Stimulated activated memory B cell treated with anti-CD40 and anti-IgM and Interleukin-4, amounts not matched to agents 10 μg/mL and 1 μg/mL and 100 μg/mL, for 72 hours (primary cell): ENCODE data around the gene FETUB.
"Not testable (repeated sequence)": the region's sequence is repeated elsewhere in the genome, so short reads cannot be mapped to it uniquely, and the experiment has no call there.

Source experiments
- ATAC-seq: fragments of 150-1000 bp; cut with Tn5 transposase; 2 replicates; pipeline ENCODE4 v1.10.0; 2021
- H3K27ac Mint-ChIP-seq: one replicate; pipeline ENCODE4 v1.8.0; 2022; ENCODE audit warnings: mild to moderate bottlenecking, mixed read lengths
- H3K27me3 Mint-ChIP-seq: one replicate; pipeline ENCODE4 v1.8.0; 2022; ENCODE audit warnings: mixed read lengths
- H3K36me3 Mint-ChIP-seq: one replicate; pipeline ENCODE4 v1.8.0; 2022; ENCODE audit warnings: mixed read lengths
- H3K4me1 Mint-ChIP-seq: one replicate; pipeline ENCODE4 v1.8.0; 2022; ENCODE audit warnings: mixed read lengths
- H3K4me3 Mint-ChIP-seq: one replicate; pipeline ENCODE4 v1.8.0; 2022; ENCODE audit warnings: mild to moderate bottlenecking, moderate library complexity, mixed read lengths
- H3K9me3 Mint-ChIP-seq: one replicate; pipeline ENCODE4 v1.8.0; 2022; ENCODE audit warnings: mixed read lengths

FETUB gene

GRCh38 chr3:186620213-186621092 is 19.7 kb upstream of the FETUB start:
- Mint-ChIP-seq H3K27me3 (peaks cover 10% of the 10 kb centered on the region), H3K4me1 (peaks cover 9% of the 10 kb centered on the region), H3K27ac (no peak overlapping the region), H3K9me3 (no peaks in the 10 kb centered on the region), H3K36me3 (no peaks in the 10 kb centered on the region), H3K4me3 (no peak overlapping the region)
- no peak for ATAC-seq

- no peak for ATAC-seq
- no peak overlapping the region for H3K4me3 Mint-ChIP-seq
These were observed 18.1 kb upstream of the FETUB start for GRCh38 chr3:186621894-186622650.

GRCh38 chr3:186622651-186623310 is 17.4 kb upstream of the FETUB start:
- Mint-ChIP-seq H3K27me3 (peaks cover 10% of the 10 kb centered on the region), H3K27ac (no peak overlapping the region), H3K4me1 (no peaks in the 10 kb centered on the region), H3K4me3 (no peak overlapping the region), H3K9me3 (no peaks in the 10 kb centered on the region), H3K36me3 (no peaks in the 10 kb centered on the region)
- no peak for ATAC-seq

More at GRCh38 chr3:186621894-186622650, 18.1 kb upstream of the FETUB start:
- no peaks in the 10 kb centered on the region for H3K9me3 Mint-ChIP-seq
- no peaks in the 10 kb centered on the region for H3K36me3 Mint-ChIP-seq
- H3K27me3 Mint-ChIP-seq = peaks cover 10% of the 10 kb centered on the region
- no peak overlapping the region for H3K27ac Mint-ChIP-seq
- H3K4me1 Mint-ChIP-seq = peaks cover 5% of the 10 kb centered on the region

DNA sequence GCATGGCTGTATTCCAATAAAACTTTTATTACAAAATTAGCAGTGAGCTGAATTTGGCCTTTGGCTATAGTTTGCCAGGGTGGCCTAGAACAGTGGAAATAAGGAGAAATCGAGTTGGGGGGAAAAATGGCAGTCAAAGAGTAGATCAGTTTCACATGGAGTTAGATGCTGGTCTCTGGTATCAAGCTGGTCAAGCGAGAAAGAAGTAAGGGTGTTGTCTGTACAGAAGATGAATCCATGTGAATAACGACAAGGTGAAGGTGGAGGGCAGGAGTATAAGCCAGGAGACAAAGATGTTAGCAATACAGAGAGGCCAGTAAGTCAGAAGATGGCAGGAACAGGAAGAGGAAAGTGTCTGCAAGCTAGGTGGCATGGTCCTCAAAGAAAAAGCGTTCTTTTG is 15.6 kb upstream of the FETUB start:
- Mint-ChIP-seq H3K36me3 (no peaks in the 10 kb centered on the region), H3K27me3 (no peaks in the 10 kb centered on the region), H3K4me3 (no peak overlapping the region), H3K9me3 (no peaks in the 10 kb centered on the region), H3K27ac (no peak overlapping the region), H3K4me1 (no peaks in the 10 kb centered on the region)
- no peak for ATAC-seq

DNA sequence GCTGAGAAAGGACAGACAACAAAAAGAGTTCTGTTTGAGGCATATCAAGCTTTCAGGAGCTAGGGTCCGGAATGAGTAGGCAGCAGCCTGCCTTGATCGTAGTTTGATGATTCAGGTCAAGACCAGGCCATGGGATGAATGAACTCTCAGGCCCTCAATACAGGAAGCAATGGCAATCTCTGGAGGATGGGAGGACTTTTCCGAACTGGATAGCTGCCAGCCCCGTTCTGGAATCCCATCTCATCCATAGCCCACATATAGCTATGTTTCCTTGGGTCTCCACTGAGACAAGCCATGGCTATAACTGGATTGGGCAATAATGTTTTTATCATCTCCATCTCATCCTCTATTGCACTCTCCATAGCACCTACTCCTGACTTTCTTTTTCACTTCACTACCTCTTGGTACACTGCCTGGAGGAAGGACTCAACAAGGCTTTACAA is 14.6 kb upstream of the FETUB start:
- ATAC-seq = no peak
- no peaks in the 10 kb centered on the region for H3K9me3 Mint-ChIP-seq
- no peaks in the 10 kb centered on the region for H3K27me3 Mint-ChIP-seq
- H3K36me3 Mint-ChIP-seq = no peaks in the 10 kb centered on the region
- no peaks in the 10 kb centered on the region for H3K4me1 Mint-ChIP-seq
- no peak overlapping the region for H3K4me3 Mint-ChIP-seq
- H3K27ac Mint-ChIP-seq = no peak overlapping the region

DNA sequence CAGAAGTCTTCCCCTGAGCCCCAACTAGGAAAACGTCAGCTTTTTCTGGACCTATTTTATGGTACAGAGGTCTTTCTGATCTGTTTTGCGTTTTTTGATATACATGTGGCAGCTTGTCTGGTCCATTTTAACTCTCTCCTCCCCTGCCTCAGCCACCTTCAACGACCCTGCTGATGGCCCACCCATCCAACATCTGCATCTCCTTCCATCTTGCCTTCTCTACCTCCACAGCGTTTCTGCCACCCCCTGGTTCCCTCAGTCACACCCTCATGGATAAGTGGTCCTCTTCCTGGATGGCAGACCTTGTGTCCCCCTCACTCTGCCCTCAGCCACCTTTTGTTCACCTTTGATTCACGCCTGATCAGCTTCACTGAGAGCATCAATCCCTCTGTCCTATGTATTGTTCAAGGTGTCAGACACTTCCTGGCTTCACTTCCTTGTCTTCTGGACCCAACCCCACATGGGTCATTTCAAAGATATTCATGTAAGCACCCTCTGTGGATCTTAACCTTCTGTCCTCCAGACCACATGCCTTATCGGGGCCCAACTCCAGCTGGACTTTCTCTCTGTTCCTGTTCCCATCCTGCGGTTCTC is 13.8 kb upstream of the FETUB start:
- Mint-ChIP-seq H3K27me3 (no peaks in the 10 kb centered on the region), H3K9me3 (no peaks in the 10 kb centered on the region), H3K36me3 (no peaks in the 10 kb centered on the region), H3K27ac (no peak overlapping the region), H3K4me3 (no peak overlapping the region), H3K4me1 (no peaks in the 10 kb centered on the region)
- ATAC-seq = no peak

DNA sequence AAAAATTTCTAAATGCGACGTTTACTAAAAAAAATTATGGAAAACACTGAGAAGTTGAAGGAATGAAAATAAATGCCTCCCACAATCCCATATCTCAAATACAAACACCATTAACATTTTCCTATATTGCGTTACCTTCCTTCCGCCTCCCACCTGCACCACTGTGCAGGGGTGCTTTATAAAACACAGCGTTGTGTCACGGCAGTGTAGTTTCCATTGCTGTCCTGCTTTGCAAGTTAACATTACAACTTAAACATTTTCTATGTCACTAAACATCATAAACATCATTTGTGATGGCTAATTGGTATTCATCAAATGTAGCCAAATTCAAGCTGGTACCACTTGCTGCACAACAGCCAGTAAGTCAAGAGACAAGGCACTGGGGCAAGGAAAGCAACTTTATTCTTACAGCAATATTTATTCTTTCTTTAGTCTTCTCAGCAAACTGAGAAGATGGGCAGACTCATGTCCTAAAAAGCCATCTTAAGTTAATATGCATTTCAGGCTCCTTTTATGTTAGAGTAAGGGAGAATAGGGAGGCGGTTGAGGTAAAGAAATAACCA is 12.3 kb upstream of the FETUB start:
- no peaks in the 10 kb centered on the region for H3K36me3 Mint-ChIP-seq
- H3K27ac Mint-ChIP-seq = no peak overlapping the region
- no peak overlapping the region for H3K4me3 Mint-ChIP-seq

GRCh38 chr3:186628756-186629155 is 11.4 kb upstream of the FETUB start:
- Mint-ChIP-seq H3K4me1 (no peaks in the 10 kb centered on the region), H3K9me3 (no peaks in the 10 kb centered on the region), H3K27me3 (no peaks in the 10 kb centered on the region), H3K4me3 (no peak overlapping the region), H3K36me3 (no peaks in the 10 kb centered on the region), H3K27ac (no peak overlapping the region)
- no peak for ATAC-seq

More for the DNA sequence above, 12.3 kb upstream of the FETUB start:
- no peaks in the 10 kb centered on the region for H3K9me3 Mint-ChIP-seq
- no peaks in the 10 kb centered on the region for H3K4me1 Mint-ChIP-seq
- H3K27me3 Mint-ChIP-seq = no peaks in the 10 kb centered on the region
- no peak for ATAC-seq

- no peaks in the 10 kb centered on the region for H3K9me3 Mint-ChIP-seq
- H3K27me3 Mint-ChIP-seq = no peaks in the 10 kb centered on the region
- no peaks in the 10 kb centered on the region for H3K36me3 Mint-ChIP-seq
- no peak overlapping the region for H3K27ac Mint-ChIP-seq
- H3K4me1 Mint-ChIP-seq = no peaks in the 10 kb centered on the region
- no peak overlapping the region for H3K4me3 Mint-ChIP-seq
- no peak for ATAC-seq
These were observed 9.1 kb upstream of the FETUB start for GRCh38 chr3:186630950-186631641.

DNA sequence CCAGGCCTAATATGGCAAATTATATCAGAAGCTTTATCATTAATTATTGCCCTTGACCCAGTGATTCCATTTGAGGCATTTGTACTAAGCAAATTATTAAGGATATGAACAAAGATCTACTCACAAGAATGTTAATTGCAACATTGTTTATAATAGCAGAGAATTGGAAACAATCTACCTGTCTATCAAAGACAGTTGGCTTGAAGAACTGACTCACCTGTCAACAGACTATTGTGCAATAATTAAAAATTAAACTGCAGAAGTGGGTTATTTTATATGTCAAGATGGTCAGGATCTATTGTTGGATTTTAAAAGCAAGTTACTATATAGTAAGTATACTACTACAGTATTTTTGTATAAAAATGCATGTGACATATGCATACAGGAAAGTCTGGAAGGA is 6.7 kb upstream of the FETUB start:
- Mint-ChIP-seq H3K4me1 (no peaks in the 10 kb centered on the region), H3K9me3 (no peaks in the 10 kb centered on the region), H3K27ac (no peak overlapping the region), H3K4me3 (no peak overlapping the region), H3K27me3 (no peaks in the 10 kb centered on the region), H3K36me3 (no peaks in the 10 kb centered on the region)
- no peak for ATAC-seq

DNA sequence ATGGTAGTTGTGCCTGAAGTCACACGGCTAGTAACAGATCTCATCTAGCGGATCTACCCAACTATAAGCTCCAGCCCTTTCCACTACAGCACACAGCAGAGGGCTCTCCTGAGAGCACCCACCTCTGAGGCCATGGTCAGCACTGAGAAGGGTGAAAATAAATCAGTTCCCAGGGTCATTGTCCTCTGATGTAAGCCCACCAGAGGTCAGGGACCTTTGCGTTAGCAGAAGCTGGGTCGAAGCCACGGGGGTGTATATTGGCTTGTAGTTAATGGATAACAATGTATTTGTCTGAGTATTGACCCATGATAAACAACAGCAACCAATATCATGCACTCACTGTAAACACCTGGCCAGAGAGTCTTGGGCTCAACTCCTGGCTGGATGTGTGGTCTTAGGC is 6.0 kb upstream of the FETUB start:
- H3K36me3 Mint-ChIP-seq, H3K4me3 Mint-ChIP-seq, H3K4me1 Mint-ChIP-seq, ATAC-seq, H3K9me3 Mint-ChIP-seq, H3K27me3 Mint-ChIP-seq, H3K27ac Mint-ChIP-seq: not testable (repeated sequence)

DNA sequence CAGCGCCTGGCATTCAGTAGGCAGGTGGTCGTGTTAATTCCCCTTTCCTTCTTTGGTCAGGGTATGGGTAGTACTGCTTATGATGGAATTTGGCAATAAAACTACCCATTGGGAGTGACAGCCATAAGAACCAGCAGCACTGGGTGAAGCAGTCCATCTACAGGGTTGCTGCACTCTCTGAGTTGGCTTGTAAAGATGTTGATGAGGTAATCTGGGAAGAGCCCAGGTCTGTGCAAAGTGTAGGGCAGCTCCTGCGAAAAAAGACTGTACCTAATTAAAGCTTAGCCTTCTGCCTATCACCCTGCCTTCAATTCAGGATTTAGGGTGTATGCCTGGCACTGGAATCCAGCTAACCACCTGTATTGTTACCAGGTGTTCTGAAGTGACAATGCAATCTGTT is 4.7 kb upstream of the FETUB start:
- H3K36me3 Mint-ChIP-seq = no peaks in the 10 kb centered on the region
- ATAC-seq = no peak
- no peaks in the 10 kb centered on the region for H3K4me1 Mint-ChIP-seq
- peaks cover 4% of the 10 kb centered on the region for H3K9me3 Mint-ChIP-seq
- H3K27ac Mint-ChIP-seq = no peak overlapping the region
- no peaks in the 10 kb centered on the region for H3K27me3 Mint-ChIP-seq
- no peak overlapping the region for H3K4me3 Mint-ChIP-seq

DNA sequence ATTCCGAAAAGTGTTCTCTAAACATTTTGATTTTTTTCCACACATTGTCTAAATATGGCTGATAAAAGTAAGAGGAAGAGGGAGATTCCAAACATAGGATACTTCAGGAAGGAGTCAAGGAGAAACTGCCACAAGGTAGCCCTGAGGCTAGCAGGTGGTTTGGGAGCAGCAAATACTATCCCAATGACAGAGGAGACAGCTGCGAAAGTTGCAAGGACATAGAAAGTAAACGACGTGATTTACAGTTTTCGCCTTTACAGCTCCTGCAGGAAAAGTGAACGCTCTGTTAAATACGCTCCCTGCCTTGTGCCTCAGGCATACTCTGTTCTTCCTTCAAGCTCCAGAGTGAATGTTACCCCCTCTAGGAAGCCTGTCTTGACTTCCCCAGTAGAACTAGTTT is 3.7 kb upstream of the FETUB start:
- peaks cover 4% of the 10 kb centered on the region for H3K9me3 Mint-ChIP-seq
- no peak overlapping the region for H3K4me3 Mint-ChIP-seq
- H3K27ac Mint-ChIP-seq = no peak overlapping the region
- no peaks in the 10 kb centered on the region for H3K36me3 Mint-ChIP-seq
- no peak for ATAC-seq
- H3K27me3 Mint-ChIP-seq = no peaks in the 10 kb centered on the region
- no peaks in the 10 kb centered on the region for H3K4me1 Mint-ChIP-seq

GRCh38 chr3:186637686-186638085 is 2.5 kb upstream of the FETUB start:
- Mint-ChIP-seq H3K4me1 (peaks cover 6% of the 10 kb centered on the region), H3K27me3 (no peaks in the 10 kb centered on the region), H3K27ac (no peak overlapping the region), H3K36me3 (no peaks in the 10 kb centered on the region), H3K9me3 (peaks cover 4% of the 10 kb centered on the region), H3K4me3 (no peak overlapping the region)
- ATAC-seq = no peak
